Measurements from ENCODE around the gene ANTXRL.
"Not testable (repeated sequence)": the region's sequence is repeated elsewhere in the genome, so short reads cannot be mapped to it uniquely, and the experiment has no call there.

The ANTXRL gene

GRCh38 chr10:46255801-46256747, 30.7 kb upstream of the ANTXRL start:
- Histone ChIP-seq H3K27ac (ENCODE audit: low read depth, low read length) (no peak overlapping the region), H2AFZ (ENCODE audit: low read length, unreplicated experiment) (peak overlapping the region; percentile 75), H3K79me2 (ENCODE audit: control insufficient read depth, insufficient read depth, low read length, unreplicated experiment) (no peaks in the 10 kb centered on the region), H3K27me3 (ENCODE audit: insufficient read depth, low read length) (0 out of 2 replicates have a peak, but pooled peaks cover 2% of the 10 kb centered on the region), H3K4me1 (ENCODE audit: control insufficient read depth, insufficient read depth, low read length, unreplicated experiment) (peaks cover 3% of the 10 kb centered on the region), H3K36me3 (ENCODE audit: insufficient read depth, low read length) (no peaks in the 10 kb centered on the region), H3K4me3 (ENCODE audit: low read depth, low read length) (no peak overlapping the region)

GRCh38 chr10:46257099-46257498, 29.7 kb upstream of the ANTXRL start:
- Histone ChIP-seq H3K36me3 (ENCODE audit: insufficient read depth, low read length) (no peaks in the 10 kb centered on the region), H3K4me1 (ENCODE audit: control insufficient read depth, insufficient read depth, low read length, unreplicated experiment) (peaks cover 3% of the 10 kb centered on the region), H3K27me3 (ENCODE audit: insufficient read depth, low read length) (0 out of 2 replicates have a peak, but pooled peaks cover 2% of the 10 kb centered on the region), H3K27ac (ENCODE audit: low read depth, low read length) (no peak overlapping the region), H3K4me3 (ENCODE audit: low read depth, low read length) (no peak overlapping the region), H2AFZ (ENCODE audit: low read length, unreplicated experiment) (no peak overlapping the region), H3K79me2 (ENCODE audit: control insufficient read depth, insufficient read depth, low read length, unreplicated experiment) (no peaks in the 10 kb centered on the region)

GRCh38 chr10:46262906-46263560, 23.8 kb upstream of the ANTXRL start:
- not testable (repeated sequence) for H3K27ac ChIP-seq (ENCODE audit: low read depth, low read length); H2AFZ ChIP-seq (ENCODE audit: low read length, unreplicated experiment); H3K4me3 ChIP-seq (ENCODE audit: low read depth, low read length); H3K4me1 ChIP-seq (ENCODE audit: control insufficient read depth, insufficient read depth, low read length, unreplicated experiment); H3K27me3 ChIP-seq (ENCODE audit: insufficient read depth, low read length); H3K36me3 ChIP-seq (ENCODE audit: insufficient read depth, low read length); H3K79me2 ChIP-seq (ENCODE audit: control insufficient read depth, insufficient read depth, low read length, unreplicated experiment)

GRCh38 chr10:46263831-46264268, 22.9 kb upstream of the ANTXRL start:
- Histone ChIP-seq H3K27ac (ENCODE audit: low read depth, low read length) (no peak overlapping the region), H2AFZ (ENCODE audit: low read length, unreplicated experiment) (no peak overlapping the region), H3K27me3 (ENCODE audit: insufficient read depth, low read length) (no peaks in the 10 kb centered on the region), H3K4me3 (ENCODE audit: low read depth, low read length) (no peak overlapping the region), H3K36me3 (ENCODE audit: insufficient read depth, low read length) (no peaks in the 10 kb centered on the region), H3K79me2 (ENCODE audit: control insufficient read depth, insufficient read depth, low read length, unreplicated experiment) (no peaks in the 10 kb centered on the region), H3K4me1 (ENCODE audit: control insufficient read depth, insufficient read depth, low read length, unreplicated experiment) (no peaks in the 10 kb centered on the region)

- Histone ChIP-seq H3K4me3 (ENCODE audit: low read depth, low read length) (no peak overlapping the region), H3K79me2 (ENCODE audit: control insufficient read depth, insufficient read depth, low read length, unreplicated experiment) (no peaks in the 10 kb centered on the region), H2AFZ (ENCODE audit: low read length, unreplicated experiment) (no peak overlapping the region), H3K27ac (ENCODE audit: low read depth, low read length) (no peak overlapping the region), H3K27me3 (ENCODE audit: insufficient read depth, low read length) (no peaks in the 10 kb centered on the region), H3K36me3 (ENCODE audit: insufficient read depth, low read length) (no peaks in the 10 kb centered on the region), H3K4me1 (ENCODE audit: control insufficient read depth, insufficient read depth, low read length, unreplicated experiment) (no peaks in the 10 kb centered on the region)
These were observed 22.5 kb upstream of the ANTXRL start for GRCh38 chr10:46264336-46264735.

- Histone ChIP-seq H3K79me2 (ENCODE audit: control insufficient read depth, insufficient read depth, low read length, unreplicated experiment) (no peaks in the 10 kb centered on the region), H3K4me1 (ENCODE audit: control insufficient read depth, insufficient read depth, low read length, unreplicated experiment) (no peaks in the 10 kb centered on the region), H3K27me3 (ENCODE audit: insufficient read depth, low read length) (no peaks in the 10 kb centered on the region), H3K4me3 (ENCODE audit: low read depth, low read length) (no peak overlapping the region), H3K36me3 (ENCODE audit: insufficient read depth, low read length) (no peaks in the 10 kb centered on the region), H3K27ac (ENCODE audit: low read depth, low read length) (no peak overlapping the region), H2AFZ (ENCODE audit: low read length, unreplicated experiment) (no peak overlapping the region)
These were observed 21.9 kb upstream of the ANTXRL start for GRCh38 chr10:46264737-46265368.

GRCh38 chr10:46265566-46266305, 21.1 kb upstream of the ANTXRL start:
- not testable (repeated sequence) for H3K27ac ChIP-seq (ENCODE audit: low read depth, low read length); H3K36me3 ChIP-seq (ENCODE audit: insufficient read depth, low read length); H3K4me3 ChIP-seq (ENCODE audit: low read depth, low read length); H3K27me3 ChIP-seq (ENCODE audit: insufficient read depth, low read length); H2AFZ ChIP-seq (ENCODE audit: low read length, unreplicated experiment); H3K79me2 ChIP-seq (ENCODE audit: control insufficient read depth, insufficient read depth, low read length, unreplicated experiment); H3K4me1 ChIP-seq (ENCODE audit: control insufficient read depth, insufficient read depth, low read length, unreplicated experiment)

- H3K79me2 ChIP-seq (ENCODE audit: control insufficient read depth, insufficient read depth, low read length, unreplicated experiment), result no peaks in the 10 kb centered on the region
- H3K27ac ChIP-seq (ENCODE audit: low read depth, low read length), result no peak overlapping the region
- H3K4me1 ChIP-seq (ENCODE audit: control insufficient read depth, insufficient read depth, low read length, unreplicated experiment), result no peaks in the 10 kb centered on the region
- H3K4me3 ChIP-seq (ENCODE audit: low read depth, low read length), result no peak overlapping the region
- no peaks in the 10 kb centered on the region for H3K27me3 ChIP-seq (ENCODE audit: insufficient read depth, low read length)
- H3K36me3 ChIP-seq (ENCODE audit: insufficient read depth, low read length), result no peaks in the 10 kb centered on the region
- H2AFZ ChIP-seq (ENCODE audit: low read length, unreplicated experiment), result no peak overlapping the region
These were observed 20.4 kb upstream of the ANTXRL start for GRCh38 chr10:46266306-46266985.

GRCh38 chr10:46267132-46267985, 19.4 kb upstream of the ANTXRL start:
- Histone ChIP-seq H3K4me3 (ENCODE audit: low read depth, low read length) (no peak overlapping the region), H3K4me1 (ENCODE audit: control insufficient read depth, insufficient read depth, low read length, unreplicated experiment) (no peaks in the 10 kb centered on the region), H3K27ac (ENCODE audit: low read depth, low read length) (no peak overlapping the region)

More at GRCh38 chr10:46267132-46267985, 19.4 kb upstream of the ANTXRL start:
- no peaks in the 10 kb centered on the region for H3K36me3 ChIP-seq (ENCODE audit: insufficient read depth, low read length)
- H3K27me3 ChIP-seq (ENCODE audit: insufficient read depth, low read length), result no peaks in the 10 kb centered on the region
- H3K79me2 ChIP-seq (ENCODE audit: control insufficient read depth, insufficient read depth, low read length, unreplicated experiment), result no peaks in the 10 kb centered on the region
- no peak overlapping the region for H2AFZ ChIP-seq (ENCODE audit: low read length, unreplicated experiment)
